ENCODE measurements around the gene VARS2.

DNA sequence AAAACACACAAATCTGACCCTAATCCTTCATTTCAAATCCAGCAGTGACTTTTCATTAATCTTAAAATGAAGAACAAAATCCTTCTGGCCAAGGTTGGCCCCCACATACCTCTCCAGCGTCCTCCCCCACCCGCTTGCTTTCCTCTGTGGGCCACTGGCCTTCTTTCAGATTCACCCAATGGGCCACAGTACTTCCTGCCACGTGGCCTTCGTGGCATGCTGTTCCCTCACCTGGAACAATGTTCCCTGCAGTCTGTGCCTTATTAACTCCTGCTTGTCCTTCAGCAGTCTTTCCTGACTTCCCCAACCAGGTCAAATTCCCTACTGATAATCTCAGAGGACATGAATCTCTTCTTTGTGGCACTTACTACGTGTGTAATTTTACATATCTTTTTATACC lies 11.3 kb upstream of the VARS2 start:
- TF ChIP-seq, protein P1, sequence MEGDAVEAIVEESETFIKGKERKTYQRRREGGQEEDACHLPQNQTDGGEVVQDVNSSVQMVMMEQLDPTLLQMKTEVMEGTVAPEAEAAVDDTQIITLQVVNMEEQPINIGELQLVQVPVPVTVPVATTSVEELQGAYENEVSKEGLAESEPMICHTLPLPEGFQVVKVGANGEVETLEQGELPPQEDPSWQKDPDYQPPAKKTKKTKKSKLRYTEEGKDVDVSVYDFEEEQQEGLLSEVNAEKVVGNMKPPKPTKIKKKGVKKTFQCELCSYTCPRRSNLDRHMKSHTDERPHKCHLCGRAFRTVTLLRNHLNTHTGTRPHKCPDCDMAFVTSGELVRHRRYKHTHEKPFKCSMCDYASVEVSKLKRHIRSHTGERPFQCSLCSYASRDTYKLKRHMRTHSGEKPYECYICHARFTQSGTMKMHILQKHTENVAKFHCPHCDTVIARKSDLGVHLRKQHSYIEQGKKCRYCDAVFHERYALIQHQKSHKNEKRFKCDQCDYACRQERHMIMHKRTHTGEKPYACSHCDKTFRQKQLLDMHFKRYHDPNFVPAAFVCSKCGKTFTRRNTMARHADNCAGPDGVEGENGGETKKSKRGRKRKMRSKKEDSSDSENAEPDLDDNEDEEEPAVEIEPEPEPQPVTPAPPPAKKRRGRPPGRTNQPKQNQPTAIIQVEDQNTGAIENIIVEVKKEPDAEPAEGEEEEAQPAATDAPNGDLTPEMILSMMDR (tag by site-specific recombination; IDR thresholded peaks at IDR 0.05) = no peak
- TF ChIP-seq ZNF292 (tag by site-specific recombination; IDR thresholded peaks at IDR 0.05; ENCODE audit: borderline replicate concordance, low read depth) = no peak
- TF ChIP-seq, protein P2, sequence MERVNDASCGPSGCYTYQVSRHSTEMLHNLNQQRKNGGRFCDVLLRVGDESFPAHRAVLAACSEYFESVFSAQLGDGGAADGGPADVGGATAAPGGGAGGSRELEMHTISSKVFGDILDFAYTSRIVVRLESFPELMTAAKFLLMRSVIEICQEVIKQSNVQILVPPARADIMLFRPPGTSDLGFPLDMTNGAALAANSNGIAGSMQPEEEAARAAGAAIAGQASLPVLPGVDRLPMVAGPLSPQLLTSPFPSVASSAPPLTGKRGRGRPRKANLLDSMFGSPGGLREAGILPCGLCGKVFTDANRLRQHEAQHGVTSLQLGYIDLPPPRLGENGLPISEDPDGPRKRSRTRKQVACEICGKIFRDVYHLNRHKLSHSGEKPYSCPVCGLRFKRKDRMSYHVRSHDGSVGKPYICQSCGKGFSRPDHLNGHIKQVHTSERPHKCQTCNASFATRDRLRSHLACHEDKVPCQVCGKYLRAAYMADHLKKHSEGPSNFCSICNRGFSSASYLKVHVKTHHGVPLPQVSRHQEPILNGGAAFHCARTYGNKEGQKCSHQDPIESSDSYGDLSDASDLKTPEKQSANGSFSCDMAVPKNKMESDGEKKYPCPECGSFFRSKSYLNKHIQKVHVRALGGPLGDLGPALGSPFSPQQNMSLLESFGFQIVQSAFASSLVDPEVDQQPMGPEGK (tag by site-specific recombination; IDR thresholded peaks at IDR 0.05) = no peak
- TF ChIP-seq ZNF530 (tag by site-specific recombination; IDR thresholded peaks at IDR 0.05; ENCODE audit: low read depth) = no peak
- no peak for TF ChIP-seq ZNF558 (tag by site-specific recombination; IDR thresholded peaks at IDR 0.05)
- TF ChIP-seq, protein P3, sequence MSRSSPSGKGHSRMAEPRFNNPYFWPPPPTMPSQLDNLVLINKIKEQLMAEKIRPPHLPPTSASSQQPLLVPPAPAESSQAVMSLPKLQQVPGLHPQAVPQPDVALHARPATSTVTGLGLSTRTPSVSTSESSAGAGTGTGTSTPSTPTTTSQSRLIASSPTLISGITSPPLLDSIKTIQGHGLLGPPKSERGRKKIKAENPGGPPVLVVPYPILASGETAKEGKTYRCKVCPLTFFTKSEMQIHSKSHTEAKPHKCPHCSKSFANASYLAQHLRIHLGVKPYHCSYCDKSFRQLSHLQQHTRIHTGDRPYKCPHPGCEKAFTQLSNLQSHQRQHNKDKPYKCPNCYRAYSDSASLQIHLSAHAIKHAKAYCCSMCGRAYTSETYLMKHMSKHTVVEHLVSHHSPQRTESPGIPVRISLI (tag by site-specific recombination; IDR thresholded peaks at IDR 0.05) = no peak
- TF ChIP-seq TRIM28 (IDR thresholded peaks at IDR 0.05; ENCODE audit: borderline replicate concordance, low read length) = no peak
- TF ChIP-seq, protein P4, sequence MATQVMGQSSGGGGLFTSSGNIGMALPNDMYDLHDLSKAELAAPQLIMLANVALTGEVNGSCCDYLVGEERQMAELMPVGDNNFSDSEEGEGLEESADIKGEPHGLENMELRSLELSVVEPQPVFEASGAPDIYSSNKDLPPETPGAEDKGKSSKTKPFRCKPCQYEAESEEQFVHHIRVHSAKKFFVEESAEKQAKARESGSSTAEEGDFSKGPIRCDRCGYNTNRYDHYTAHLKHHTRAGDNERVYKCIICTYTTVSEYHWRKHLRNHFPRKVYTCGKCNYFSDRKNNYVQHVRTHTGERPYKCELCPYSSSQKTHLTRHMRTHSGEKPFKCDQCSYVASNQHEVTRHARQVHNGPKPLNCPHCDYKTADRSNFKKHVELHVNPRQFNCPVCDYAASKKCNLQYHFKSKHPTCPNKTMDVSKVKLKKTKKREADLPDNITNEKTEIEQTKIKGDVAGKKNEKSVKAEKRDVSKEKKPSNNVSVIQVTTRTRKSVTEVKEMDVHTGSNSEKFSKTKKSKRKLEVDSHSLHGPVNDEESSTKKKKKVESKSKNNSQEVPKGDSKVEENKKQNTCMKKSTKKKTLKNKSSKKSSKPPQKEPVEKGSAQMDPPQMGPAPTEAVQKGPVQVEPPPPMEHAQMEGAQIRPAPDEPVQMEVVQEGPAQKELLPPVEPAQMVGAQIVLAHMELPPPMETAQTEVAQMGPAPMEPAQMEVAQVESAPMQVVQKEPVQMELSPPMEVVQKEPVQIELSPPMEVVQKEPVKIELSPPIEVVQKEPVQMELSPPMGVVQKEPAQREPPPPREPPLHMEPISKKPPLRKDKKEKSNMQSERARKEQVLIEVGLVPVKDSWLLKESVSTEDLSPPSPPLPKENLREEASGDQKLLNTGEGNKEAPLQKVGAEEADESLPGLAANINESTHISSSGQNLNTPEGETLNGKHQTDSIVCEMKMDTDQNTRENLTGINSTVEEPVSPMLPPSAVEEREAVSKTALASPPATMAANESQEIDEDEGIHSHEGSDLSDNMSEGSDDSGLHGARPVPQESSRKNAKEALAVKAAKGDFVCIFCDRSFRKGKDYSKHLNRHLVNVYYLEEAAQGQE (tag by site-specific recombination; IDR thresholded peaks at IDR 0.05) = no peak
- no peak for TF ChIP-seq RBAK (tag by site-specific recombination; IDR thresholded peaks at IDR 0.05)
- TF ChIP-seq, protein P5, sequence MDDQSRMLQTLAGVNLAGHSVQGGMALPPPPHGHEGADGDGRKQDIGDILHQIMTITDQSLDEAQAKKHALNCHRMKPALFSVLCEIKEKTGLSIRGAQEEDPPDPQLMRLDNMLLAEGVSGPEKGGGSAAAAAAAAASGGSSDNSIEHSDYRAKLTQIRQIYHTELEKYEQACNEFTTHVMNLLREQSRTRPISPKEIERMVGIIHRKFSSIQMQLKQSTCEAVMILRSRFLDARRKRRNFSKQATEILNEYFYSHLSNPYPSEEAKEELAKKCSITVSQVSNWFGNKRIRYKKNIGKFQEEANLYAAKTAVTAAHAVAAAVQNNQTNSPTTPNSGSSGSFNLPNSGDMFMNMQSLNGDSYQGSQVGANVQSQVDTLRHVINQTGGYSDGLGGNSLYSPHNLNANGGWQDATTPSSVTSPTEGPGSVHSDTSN (CRISPR knock-in tag; IDR thresholded peaks at IDR 0.05) = no peak
- TF ChIP-seq, protein P6, sequence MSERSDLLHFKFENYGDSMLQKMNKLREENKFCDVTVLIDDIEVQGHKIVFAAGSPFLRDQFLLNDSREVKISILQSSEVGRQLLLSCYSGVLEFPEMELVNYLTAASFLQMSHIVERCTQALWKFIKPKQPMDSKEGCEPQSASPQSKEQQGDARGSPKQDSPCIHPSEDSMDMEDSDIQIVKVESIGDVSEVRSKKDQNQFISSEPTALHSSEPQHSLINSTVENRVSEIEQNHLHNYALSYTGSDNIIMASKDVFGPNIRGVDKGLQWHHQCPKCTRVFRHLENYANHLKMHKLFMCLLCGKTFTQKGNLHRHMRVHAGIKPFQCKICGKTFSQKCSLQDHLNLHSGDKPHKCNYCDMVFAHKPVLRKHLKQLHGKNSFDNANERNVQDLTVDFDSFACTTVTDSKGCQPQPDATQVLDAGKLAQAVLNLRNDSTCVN (tag by site-specific recombination; optimal IDR thresholded peaks at IDR 0.05) = no peak
- no peak for TF ChIP-seq ZNF24 (tag by site-specific recombination; IDR thresholded peaks at IDR 0.05)
